HepG2 (cell line): ENCODE measurements around the gene AGO4. TPM values are rescaled to one million over a fixed set of nuclear protein-coding genes. Genes with fewer than 3 reads are reported as not detected.
A peak's percentile ranks its signal among the peaks of the same experiment; 100 is the strongest.

Source experiments
- AGO1 ChIP-seq: fragments of 200-400 bp; formaldehyde crosslinking; IDR thresholded peaks from 2 replicates; pipeline ENCODE4 v1.6.1; 2017; ENCODE audit warnings: mild to moderate bottlenecking, low read depth, low read length, moderate library complexity; ENCODE audit not compliant: poor library complexity, severe bottlenecking
- AHR ChIP-seq: IDR thresholded peaks from 2 replicates; pipeline ENCODE4 v1.6.1; 2018; ENCODE audit warnings: missing genetic modification reagents, missing compliant biosample characterization
- ATAD3A ChIP-seq: sonication (generic); formaldehyde crosslinking; IDR thresholded peaks from 2 replicates; pipeline ENCODE4 v1.4.0; 2020; ENCODE audit warnings: missing genetic modification reagents
- MTF1 ChIP-seq: sonication (generic); formaldehyde crosslinking; IDR thresholded peaks from 2 replicates; pipeline ENCODE4 v1.5.0; 2020; ENCODE audit warnings: missing genetic modification reagents
- NKX3-1 ChIP-seq: sonication (generic); formaldehyde crosslinking; IDR thresholded peaks from 2 replicates; pipeline ENCODE4 v1.5.0; 2020; ENCODE audit warnings: missing genetic modification reagents
- SOX6 ChIP-seq, 2 experiments: fragments of 450-650 bp in 1 of 2; sonication (generic) in 1 of 2; formaldehyde crosslinking in 1 of 2; IDR thresholded peaks; 2 replicates each; pipeline versions ENCODE4 v1.4.0 to v1.6.1; 2017 to 2020; ENCODE audit warnings: antibody characterized with exemption in 1 of 2, mild to moderate bottlenecking in 1 of 2, missing genetic modification reagents in 1 of 2
- TAF1 ChIP-seq: sonication (generic); formaldehyde crosslinking; IDR thresholded peaks from 2 replicates; pipeline ENCODE4 v1.4.0; 2020; ENCODE audit warnings: missing genetic modification reagents
- YEATS2 ChIP-seq: sonication (generic); formaldehyde crosslinking; IDR thresholded peaks from 2 replicates; pipeline ENCODE4 v1.4.0; 2020; ENCODE audit warnings: missing genetic modification reagents, borderline replicate concordance
- ZNF251 ChIP-seq: sonication (generic); formaldehyde crosslinking; IDR thresholded peaks from 2 replicates; pipeline ENCODE4 v1.9.0; 2021; ENCODE audit warnings: mild to moderate bottlenecking, missing genetic modification reagents
- ZNF296 ChIP-seq: sonication (generic); formaldehyde crosslinking; conservative IDR thresholded peaks from 2 replicates; pipeline ENCODE4 v1.5.0; 2020; ENCODE audit warnings: mild to moderate bottlenecking, missing genetic modification reagents
- ZNF780A ChIP-seq: sonication (generic); formaldehyde crosslinking; IDR thresholded peaks from 2 replicates; pipeline ENCODE4 v1.8.0; 2022; ENCODE audit warnings: mild to moderate bottlenecking, missing genetic modification reagents, moderate library complexity
- polyA plus RNA-seq, 8 experiments: library from polyadenylated mRNA; depleted of rRNA in 3 of 8; stranded (reverse) in 7 of 8; unstranded in 1 of 8; fragments of >200 nt; fragmentation: Illumina TruSeq in 4 of 8; extraction: Trizol in 4 of 8; gene quantifications; 2 replicates each; pipeline versions ENCODE4 v1.2.1 to v1.2.3, GENCODE V29; 2011 to 2016; ENCODE audit warnings: low read depth in 4 of 8, missing spikeins in 1 of 8, mixed read lengths in 1 of 8; ENCODE audit not compliant: insufficient read depth in 1 of 8
- total RNA-seq, 5 experiments: library from RNA; depleted of rRNA; stranded (reverse); fragments of >200 nt; fragmentation: Illumina TruSeq; extraction: Trizol; gene quantifications; 2 replicates each; pipeline ENCODE4 v1.2.3, GENCODE V29; 2016; ENCODE audit warnings: low read depth in 1 of 5
- TF ChIP-seq, protein P1 (sequence below), 2 experiments: fragments of 450-650 bp in 1 of 2; sonication (generic) in 1 of 2; formaldehyde crosslinking in 1 of 2; IDR thresholded peaks; 2 replicates each; pipeline versions ENCODE4 v1.6.1 to v1.8.0; 2016 to 2022; ENCODE audit warnings: antibody characterized with exemption in 1 of 2, mild to moderate bottlenecking in 1 of 2, missing genetic modification reagents in 1 of 2
- TF ChIP-seq, protein P2 (sequence below): sonication (generic); formaldehyde crosslinking; IDR thresholded peaks from 2 replicates; pipeline ENCODE4 v1.4.0; 2020; ENCODE audit warnings: missing genetic modification reagents

The AGO4 gene
- total and polyA plus RNA-seq, 2 of the 13 experiments (the other 11 are each of a cell fraction or from before 2014, with no cell fraction given) = 6.0 to 13.8 TPM

DNA sequence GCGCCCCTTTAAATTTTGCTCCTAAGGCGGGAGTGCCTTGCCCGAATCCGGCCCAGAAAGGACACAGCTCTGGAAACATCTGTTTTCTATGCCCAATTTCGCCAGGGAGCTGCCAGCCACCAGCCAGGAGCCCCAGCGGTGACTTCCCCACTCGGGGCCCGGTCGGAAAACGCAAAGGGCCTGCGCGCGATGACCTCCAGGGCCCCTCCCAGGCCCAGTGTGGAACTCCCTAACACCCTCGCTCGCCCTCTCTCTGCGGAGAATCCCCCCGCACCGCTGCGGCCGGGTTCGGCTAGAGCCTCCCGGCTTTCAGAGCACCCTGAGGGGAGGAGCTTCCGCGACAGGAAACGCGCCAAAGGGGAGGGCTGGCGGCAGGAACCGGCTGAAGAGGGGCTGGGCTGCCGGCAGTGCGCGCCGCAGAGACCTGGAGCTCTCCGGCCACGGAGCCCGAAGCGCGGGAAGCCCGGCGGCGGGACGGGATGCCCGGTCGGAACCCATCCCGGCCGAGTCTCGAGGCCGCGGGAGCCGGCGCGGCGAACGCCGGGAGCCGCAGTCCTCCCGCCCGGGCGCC lies 38.5 kb upstream of the AGO4 start (continued):
- TF ChIP-seq, protein P1, sequence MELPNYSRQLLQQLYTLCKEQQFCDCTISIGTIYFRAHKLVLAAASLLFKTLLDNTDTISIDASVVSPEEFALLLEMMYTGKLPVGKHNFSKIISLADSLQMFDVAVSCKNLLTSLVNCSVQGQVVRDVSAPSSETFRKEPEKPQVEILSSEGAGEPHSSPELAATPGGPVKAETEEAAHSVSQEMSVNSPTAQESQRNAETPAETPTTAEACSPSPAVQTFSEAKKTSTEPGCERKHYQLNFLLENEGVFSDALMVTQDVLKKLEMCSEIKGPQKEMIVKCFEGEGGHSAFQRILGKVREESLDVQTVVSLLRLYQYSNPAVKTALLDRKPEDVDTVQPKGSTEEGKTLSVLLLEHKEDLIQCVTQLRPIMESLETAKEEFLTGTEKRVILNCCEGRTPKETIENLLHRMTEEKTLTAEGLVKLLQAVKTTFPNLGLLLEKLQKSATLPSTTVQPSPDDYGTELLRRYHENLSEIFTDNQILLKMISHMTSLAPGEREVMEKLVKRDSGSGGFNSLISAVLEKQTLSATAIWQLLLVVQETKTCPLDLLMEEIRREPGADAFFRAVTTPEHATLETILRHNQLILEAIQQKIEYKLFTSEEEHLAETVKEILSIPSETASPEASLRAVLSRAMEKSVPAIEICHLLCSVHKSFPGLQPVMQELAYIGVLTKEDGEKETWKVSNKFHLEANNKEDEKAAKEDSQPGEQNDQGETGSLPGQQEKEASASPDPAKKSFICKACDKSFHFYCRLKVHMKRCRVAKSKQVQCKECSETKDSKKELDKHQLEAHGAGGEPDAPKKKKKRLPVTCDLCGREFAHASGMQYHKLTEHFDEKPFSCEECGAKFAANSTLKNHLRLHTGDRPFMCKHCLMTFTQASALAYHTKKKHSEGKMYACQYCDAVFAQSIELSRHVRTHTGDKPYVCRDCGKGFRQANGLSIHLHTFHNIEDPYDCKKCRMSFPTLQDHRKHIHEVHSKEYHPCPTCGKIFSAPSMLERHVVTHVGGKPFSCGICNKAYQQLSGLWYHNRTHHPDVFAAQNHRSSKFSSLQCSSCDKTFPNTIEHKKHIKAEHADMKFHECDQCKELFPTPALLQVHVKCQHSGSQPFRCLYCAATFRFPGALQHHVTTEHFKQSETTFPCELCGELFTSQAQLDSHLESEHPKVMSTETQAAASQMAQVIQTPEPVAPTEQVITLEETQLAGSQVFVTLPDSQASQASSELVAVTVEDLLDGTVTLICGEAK (IDR thresholded peaks at IDR 0.05) = no peak
- TF ChIP-seq, protein P1 (CRISPR knock-in tag; IDR thresholded peaks at IDR 0.05) = no peak
- no peak for TF ChIP-seq ATAD3A
- TF ChIP-seq TAF1 (CRISPR knock-in tag) = peak; percentile 68; the same call in 1 of the 2 replicates
- peak; percentile 46; the same call in 1 of the 2 replicates for TF ChIP-seq NKX3-1 (CRISPR knock-in tag)
- TF ChIP-seq ZNF296 (CRISPR knock-in tag) = no peak
- TF ChIP-seq AGO1 = no peak
- TF ChIP-seq YEATS2 (CRISPR knock-in tag) = peak; percentile 27; the same call in 1 of the 2 replicates
- no peak for TF ChIP-seq SOX6 (IDR thresholded peaks at IDR 0.05)
- TF ChIP-seq SOX6 (CRISPR knock-in tag; IDR thresholded peaks at IDR 0.05) = no peak
- no peak for TF ChIP-seq ZNF251 (CRISPR knock-in tag)
- TF ChIP-seq, protein P2, sequence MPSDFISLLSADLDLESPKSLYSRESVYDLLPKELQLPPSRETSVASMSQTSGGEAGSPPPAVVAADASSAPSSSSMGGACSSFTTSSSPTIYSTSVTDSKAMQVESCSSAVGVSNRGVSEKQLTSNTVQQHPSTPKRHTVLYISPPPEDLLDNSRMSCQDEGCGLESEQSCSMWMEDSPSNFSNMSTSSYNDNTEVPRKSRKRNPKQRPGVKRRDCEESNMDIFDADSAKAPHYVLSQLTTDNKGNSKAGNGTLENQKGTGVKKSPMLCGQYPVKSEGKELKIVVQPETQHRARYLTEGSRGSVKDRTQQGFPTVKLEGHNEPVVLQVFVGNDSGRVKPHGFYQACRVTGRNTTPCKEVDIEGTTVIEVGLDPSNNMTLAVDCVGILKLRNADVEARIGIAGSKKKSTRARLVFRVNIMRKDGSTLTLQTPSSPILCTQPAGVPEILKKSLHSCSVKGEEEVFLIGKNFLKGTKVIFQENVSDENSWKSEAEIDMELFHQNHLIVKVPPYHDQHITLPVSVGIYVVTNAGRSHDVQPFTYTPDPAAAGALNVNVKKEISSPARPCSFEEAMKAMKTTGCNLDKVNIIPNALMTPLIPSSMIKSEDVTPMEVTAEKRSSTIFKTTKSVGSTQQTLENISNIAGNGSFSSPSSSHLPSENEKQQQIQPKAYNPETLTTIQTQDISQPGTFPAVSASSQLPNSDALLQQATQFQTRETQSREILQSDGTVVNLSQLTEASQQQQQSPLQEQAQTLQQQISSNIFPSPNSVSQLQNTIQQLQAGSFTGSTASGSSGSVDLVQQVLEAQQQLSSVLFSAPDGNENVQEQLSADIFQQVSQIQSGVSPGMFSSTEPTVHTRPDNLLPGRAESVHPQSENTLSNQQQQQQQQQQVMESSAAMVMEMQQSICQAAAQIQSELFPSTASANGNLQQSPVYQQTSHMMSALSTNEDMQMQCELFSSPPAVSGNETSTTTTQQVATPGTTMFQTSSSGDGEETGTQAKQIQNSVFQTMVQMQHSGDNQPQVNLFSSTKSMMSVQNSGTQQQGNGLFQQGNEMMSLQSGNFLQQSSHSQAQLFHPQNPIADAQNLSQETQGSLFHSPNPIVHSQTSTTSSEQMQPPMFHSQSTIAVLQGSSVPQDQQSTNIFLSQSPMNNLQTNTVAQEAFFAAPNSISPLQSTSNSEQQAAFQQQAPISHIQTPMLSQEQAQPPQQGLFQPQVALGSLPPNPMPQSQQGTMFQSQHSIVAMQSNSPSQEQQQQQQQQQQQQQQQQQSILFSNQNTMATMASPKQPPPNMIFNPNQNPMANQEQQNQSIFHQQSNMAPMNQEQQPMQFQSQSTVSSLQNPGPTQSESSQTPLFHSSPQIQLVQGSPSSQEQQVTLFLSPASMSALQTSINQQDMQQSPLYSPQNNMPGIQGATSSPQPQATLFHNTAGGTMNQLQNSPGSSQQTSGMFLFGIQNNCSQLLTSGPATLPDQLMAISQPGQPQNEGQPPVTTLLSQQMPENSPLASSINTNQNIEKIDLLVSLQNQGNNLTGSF (CRISPR knock-in tag) = no peak; the same call in 1 of the 2 replicates
- TF ChIP-seq ZNF780A = no peak
- TF ChIP-seq AHR (CRISPR knock-in tag) = 0 out of 2 replicates have a peak, but pooled peaks have one; percentile 6
- no peak for TF ChIP-seq MTF1 (CRISPR knock-in tag)
